Middle frontal gyrus (tissue), 1 donor: Measurements from ENCODE around the gene PCDHGB3.
"Not testable (repeated sequence)": the region's sequence is repeated elsewhere in the genome, so short reads cannot be mapped to it uniquely, and the experiment has no call there.

Source experiments
- DNase-seq: peaks from one replicate; pipeline ENCODE4 v3.0.0-alpha.2; 2015; ENCODE audit warnings: low spot score; ENCODE audit errors: extremely low spot score

PCDHGB3 gene

DNA sequence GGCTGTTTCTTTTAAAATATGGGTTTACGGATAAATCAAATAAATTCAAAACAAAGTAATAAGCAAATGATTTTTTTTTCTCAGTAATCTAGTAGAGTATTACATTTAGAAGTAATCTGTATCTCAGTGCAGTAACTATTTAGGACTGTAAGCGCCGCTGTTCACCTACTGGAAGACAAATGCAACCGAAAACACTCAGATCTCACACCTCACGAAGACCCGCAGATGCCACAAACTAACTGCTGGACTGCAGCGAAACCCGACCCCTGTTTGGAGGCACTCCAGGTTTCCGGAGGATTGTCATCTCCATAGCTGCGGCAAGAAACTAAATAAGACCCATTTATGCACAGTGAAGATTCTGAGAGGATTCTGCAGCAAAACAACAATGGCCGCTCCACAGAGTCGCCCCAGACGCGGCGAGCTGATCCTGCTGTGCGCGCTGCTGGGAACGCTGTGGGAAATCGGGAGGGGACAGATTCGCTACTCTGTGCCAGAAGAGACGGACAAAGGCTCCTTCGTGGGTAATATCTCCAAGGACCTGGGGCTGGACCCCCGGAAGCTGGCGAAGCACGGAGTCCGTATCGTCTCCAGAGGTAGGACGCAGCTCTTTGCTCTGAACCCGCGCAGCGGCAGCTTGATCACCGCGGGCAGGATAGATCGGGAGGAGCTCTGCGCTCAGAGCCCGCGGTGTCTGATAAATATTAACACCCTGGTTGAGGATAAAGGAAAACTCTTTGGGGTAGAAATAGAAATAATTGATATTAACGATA is 22.6 kb downstream of the PCDHGB3 start, which contains the start of gene PCDHGA8:
Gene PCDHGA8, plus strand, starts transcription at position 205 of the 770 bp plus-strand sequence. Its CDS starts 181 bp downstream, at position 386.
- no peak for DNase-seq

DNA sequence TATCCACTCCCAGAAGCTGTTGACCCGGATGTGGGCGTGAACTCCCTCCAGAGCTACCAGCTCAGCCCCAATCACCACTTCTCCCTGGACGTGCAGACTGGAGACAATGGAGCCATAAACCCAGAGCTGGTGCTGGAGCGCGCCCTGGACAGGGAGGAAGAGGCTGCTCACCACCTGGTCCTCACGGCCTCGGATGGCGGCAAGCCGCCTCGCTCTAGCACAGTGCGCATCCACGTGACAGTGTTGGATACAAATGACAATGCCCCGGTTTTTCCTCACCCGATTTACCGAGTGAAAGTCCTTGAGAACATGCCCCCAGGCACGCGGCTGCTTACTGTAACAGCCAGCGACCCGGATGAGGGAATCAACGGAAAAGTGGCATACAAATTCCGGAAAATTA is 23.2 kb downstream of the PCDHGB3 start:
- no peak for DNase-seq

DNA sequence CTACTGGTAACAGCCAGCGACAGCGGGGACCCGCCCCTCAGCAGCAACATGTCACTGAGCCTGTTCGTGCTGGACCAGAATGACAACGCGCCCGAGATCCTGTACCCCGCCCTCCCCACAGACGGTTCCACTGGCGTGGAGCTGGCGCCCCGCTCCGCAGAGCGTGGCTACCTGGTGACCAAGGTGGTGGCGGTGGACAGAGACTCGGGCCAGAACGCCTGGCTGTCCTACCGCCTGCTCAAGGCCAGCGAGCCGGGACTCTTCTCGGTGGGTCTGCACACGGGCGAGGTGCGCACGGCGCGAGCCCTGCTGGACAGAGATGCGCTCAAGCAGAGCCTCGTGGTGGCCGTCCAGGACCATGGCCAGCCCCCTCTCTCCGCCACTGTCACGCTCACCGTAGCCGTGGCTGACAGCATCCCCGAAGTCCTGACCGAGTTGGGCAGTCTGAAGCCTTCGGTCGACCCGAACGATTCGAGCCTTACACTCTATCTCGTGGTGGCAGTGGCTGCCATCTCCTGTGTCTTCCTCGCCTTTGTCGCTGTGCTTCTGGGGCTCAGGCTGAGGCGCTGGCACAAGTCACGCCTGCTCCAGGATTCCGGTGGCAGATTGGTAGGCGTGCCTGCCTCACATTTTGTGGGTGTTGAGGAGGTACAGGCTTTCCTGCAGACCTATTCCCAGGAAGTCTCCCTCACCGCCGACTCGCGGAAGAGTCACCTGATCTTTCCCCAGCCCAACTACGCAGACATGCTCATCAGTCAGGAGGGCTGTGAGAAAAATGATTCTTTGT is 24.6 kb downstream of the PCDHGB3 start:
- not testable (repeated sequence) for DNase-seq

DNA sequence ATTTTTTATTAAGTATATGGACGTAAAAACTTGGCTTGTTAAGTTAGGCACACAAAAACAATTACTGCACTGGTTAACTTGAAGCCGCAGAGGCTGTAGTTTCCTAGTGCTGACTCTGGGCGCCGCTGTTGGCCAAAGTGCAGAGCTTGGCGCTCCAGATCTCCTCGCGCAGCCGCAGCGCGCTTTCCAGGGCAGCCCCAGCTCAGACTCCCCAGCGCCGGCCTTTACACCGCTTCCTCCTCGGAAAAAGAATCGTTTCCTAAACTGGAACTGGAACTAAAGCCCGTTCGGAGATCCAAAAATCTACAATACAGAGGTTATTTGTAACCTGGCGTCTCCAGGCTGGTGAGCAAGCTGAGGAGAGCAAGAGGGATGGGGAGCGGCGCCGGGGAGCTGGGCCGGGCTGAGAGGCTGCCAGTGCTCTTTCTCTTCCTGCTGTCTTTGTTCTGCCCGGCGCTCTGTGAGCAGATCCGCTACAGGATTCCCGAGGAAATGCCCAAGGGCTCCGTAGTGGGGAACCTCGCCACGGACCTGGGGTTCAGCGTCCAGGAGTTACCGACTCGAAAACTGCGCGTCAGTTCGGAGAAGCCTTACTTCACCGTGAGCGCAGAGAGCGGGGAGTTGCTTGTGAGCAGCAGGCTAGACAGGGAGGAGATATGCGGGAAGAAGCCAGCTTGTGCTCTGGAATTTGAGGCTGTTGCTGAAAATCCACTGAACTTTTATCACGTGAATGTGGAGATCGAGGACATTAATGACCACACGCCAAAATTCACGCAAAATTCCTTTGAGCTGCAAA is 27.9 kb downstream of the PCDHGB3 start, which contains the start of gene PCDHGB5:
Gene PCDHGB5, plus strand, starts transcription at position 192 of the 796 bp plus-strand sequence. Its CDS starts 181 bp downstream, at position 373.
- DNase-seq, result not testable (repeated sequence)

DNA sequence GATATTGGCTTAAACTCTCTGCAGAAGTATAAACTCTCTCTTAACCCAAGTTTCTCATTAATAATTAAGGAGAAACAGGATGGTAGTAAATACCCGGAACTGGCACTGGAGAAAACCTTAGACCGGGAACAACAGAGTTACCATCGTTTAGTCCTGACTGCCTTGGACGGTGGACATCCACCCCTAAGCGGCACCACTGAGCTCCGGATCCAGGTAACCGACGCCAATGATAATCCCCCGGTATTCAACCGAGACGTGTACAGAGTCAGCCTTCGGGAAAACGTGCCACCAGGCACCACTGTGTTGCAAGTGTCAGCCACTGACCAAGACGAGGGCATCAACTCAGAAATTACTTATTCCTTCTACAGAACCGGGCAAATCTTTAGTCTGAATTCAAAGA is 28.6 kb downstream of the PCDHGB3 start:
- no peak for DNase-seq

DNA sequence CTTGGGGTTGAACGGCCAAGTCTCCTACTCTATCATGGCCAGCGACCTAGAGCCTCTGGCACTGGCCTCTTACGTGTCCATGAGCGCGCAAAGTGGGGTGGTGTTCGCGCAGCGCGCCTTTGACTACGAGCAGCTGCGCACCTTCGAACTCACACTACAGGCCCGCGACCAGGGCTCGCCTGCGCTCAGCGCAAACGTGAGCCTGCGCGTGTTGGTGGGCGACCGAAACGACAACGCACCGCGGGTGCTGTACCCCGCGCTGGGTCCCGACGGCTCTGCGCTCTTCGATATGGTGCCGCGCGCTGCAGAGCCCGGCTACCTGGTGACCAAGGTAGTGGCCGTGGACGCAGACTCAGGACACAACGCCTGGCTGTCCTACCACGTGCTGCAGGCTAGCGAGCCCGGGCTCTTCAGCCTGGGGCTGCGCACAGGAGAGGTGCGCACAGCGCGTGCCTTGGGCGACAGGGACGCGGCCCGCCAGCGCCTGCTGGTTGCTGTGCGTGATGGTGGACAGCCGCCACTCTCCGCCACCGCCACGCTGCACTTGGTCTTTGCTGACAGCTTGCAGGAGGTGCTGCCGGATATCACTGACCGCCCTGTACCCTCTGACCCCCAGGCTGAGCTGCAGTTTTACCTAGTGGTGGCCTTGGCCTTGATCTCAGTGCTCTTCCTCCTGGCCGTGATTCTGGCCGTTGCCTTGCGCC is 29.7 kb downstream of the PCDHGB3 start:
- DNase-seq, result no peak

DNA sequence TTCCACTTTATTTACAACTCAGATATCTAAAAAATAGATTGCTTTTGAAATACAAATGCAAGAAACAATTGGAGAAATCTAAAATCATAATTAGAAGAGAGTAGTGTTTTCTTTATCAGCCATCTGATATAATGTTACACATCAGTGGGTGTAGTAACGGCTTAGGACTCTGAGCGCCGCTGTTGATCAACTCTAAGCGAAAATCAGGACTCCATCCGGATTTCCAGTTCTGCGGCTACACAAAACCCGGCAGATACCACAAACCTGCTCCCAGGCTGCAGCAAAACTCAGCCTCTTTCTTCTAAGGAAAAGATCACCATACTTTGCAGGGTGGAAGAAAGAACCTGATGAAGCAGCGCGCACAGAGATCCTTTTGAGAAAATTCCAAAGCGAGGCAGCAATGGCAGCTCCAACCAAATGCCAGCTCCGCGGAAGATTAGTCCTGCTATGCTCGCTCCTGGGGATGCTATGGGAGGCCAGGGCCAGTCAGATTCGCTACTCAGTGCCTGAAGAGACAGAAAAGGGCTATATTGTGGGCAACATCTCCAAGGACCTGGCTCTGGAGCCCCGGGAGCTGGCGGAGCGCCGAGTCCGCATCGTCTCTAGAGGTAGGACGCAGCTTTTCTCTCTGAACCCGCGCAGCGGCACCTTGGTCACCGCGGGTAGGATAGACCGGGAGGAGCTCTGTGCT is 32.7 kb downstream of the PCDHGB3 start, which contains the start of gene PCDHGA9:
Gene PCDHGA9, plus strand, starts transcription at position 226 of the 691 bp plus-strand sequence. Its CDS starts 175 bp downstream, at position 401.
- DNase-seq, result no peak

DNA sequence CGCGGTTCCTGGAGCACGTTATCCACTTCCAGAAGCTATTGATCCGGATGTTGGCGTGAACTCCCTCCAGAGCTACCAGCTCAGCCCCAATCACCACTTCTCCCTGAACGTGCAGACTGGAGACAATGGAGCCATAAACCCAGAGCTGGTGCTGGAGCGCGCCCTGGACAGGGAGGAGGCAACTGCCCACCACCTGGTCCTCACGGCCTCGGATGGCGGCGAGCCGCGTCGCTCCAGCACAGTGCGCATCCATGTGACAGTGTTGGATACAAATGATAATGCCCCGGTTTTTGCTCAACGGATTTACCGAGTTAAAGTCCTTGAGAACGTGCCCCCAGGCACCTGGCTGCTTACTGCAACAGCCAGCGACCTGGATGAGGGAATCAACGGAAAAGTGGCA is 33.3 kb downstream of the PCDHGB3 start:
- DNase-seq, result no peak

DNA sequence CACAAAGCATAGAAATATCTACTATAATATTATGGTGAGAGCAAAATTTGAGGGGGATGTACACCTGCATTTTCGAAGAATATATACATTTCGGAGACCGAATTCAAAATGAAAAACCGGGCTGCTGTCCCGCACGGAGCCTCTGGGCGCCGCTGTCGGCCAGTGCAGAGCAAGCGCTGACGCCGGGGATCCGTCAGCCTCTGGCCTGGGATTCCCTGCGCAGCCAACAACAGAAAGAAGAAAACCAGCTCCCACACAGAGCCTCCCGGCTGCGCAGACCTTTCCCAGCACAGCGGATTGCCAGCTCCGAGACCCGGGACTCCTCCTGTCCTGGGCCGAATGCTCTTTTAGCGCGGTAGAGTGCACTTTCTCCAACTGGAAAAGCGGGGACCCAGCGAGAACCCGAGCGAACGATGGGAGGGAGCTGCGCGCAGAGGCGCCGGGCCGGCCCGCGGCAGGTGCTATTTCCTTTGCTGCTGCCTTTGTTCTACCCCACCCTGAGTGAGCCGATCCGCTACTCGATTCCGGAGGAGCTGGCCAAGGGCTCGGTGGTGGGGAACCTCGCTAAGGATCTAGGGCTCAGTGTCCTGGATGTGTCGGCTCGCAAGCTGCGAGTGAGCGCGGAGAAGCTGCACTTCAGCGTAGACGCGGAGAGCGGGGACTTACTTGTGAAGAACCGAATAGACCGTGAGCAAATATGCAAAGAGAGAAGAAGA is 37.9 kb downstream of the PCDHGB3 start, which contains the start of gene PCDHGB6:
Gene PCDHGB6, plus strand, starts transcription at position 232 of the 716 bp plus-strand sequence. Its CDS starts 182 bp downstream, at position 414.
- DNase-seq, result not testable (repeated sequence)

DNA sequence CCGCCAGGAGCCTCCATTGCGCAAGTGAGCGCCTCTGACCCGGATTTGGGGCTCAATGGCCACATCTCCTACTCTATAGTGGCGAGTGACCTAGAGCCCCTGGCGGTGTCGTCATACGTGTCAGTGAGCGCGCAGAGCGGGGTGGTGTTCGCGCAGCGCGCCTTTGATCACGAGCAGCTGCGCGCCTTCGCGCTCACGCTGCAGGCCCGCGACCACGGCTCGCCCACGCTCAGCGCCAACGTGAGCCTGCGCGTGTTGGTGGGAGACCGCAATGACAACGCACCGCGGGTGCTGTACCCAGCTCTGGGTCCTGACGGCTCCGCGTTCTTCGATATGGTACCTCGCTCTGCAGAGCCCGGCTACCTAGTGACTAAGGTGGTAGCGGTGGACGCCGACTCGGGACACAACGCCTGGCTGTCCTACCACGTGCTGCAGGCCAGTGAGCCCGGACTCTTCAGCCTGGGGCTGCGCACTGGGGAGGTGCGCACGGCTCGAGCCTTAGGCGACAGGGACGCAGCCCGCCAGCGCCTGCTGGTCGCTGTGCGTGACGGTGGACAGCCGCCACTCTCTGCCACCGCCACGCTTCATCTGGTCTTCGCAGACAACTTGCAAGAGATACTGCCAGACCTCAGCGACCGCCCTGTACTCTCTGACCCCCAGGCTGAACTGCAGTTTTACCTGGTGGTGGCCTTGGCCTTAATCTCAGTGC is 39.7 kb downstream of the PCDHGB3 start:
- DNase-seq, result no peak

DNA sequence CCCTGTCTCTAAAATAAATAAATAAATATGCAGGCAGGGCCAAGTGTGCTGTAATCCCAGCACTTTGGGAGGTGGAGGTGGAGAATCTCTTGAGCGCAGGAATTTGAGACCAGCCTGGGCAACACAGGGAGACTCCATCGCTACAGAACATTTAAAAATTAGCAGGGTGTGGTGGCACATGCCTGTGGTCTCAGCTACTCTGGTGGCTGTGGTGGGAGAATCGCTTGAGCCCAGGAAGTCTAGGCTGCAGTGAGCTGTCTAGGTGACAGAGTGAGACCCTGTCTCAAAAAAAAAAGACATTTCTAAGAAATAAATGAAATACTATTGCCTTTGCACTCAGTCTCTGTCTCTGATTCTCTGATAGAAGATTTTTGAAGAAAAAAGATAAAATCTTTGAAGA is 41.5 kb downstream of the PCDHGB3 start:
- DNase-seq, result no peak

DNA sequence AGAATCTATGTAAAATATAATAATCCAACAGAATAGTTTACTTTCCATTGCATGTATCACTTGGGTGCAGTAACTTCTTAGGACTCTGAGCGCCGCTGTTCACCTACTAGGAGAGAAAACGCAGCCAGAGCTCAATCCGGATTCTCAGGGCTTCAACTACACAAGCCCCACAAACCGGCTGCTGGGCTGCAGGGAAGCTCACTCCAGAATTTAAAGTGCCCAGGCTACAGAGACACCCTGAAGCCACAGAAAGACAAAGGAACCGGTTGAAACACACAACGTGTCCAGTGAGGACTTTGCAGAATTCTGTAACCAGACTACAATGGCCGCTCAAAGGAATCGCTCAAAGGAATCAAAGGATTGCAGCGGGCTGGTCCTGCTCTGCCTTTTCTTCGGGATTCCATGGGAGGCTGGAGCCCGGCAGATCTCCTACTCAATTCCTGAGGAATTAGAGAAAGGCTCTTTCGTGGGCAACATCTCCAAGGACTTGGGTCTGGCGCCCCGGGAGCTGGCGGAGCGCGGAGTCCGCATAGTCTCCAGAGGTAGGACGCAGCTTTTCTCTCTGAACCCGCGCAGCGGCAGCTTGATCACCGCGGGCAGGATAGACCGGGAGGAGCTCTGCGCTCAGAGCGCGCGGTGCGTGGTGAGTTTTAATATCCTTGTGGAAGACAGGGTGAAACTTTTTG is 43.0 kb downstream of the PCDHGB3 start, which contains the start of gene PCDHGA10:
Gene PCDHGA10, plus strand, starts transcription at position 134 of the 686 bp plus-strand sequence. Its CDS starts 189 bp downstream, at position 323.
- no peak for DNase-seq

DNA sequence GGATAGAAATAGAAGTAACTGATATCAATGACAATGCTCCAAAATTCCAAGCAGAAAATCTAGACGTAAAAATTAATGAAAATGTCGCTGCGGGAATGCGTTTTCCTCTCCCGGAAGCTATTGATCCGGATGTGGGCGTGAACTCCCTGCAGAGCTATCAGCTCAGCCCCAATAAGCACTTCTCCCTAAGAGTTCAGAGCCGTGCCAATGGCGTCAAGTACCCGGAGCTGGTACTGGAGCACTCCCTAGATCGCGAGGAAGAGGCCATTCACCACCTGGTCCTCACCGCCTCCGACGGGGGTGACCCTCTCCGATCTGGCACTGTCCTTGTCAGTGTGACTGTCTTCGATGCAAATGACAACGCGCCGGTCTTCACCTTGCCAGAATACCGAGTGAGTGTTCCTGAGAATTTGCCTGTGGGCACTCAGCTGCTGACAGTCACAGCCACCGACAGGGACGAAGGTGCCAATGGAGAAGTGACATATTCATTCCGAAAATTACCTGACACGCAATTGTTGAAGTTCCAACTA is 43.6 kb downstream of the PCDHGB3 start:
- DNase-seq, result no peak

DNA sequence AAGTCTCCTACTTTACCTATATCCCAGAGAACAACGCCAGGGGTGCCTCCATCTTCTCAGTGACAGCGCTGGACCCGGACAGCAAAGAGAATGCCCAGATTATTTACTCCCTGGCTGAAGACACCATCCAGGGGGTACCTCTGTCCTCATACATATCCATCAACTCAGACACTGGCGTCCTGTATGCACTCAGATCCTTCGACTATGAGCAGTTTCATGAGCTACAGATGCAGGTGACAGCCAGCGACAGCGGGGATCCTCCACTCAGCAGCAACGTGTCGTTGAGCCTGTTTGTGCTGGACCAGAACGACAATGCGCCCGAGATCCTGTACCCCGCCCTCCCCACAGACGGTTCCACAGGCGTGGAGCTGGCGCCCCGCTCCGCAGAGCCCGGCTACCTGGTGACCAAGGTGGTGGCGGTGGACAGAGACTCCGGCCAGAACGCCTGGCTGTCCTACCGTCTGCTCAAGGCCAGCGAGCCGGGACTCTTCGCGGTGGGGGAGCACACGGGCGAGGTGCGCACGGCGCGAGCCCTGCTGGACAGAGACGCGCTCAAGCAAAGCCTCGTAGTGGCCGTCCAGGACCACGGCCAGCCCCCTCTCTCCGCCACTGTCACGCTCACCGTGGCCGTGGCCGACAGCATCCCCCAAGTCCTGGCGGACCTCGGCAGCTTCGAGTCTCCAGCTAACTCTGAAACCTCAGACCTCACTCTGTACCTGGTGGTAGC is 44.7 kb downstream of the PCDHGB3 start:
- DNase-seq, result not testable (repeated sequence)

DNA sequence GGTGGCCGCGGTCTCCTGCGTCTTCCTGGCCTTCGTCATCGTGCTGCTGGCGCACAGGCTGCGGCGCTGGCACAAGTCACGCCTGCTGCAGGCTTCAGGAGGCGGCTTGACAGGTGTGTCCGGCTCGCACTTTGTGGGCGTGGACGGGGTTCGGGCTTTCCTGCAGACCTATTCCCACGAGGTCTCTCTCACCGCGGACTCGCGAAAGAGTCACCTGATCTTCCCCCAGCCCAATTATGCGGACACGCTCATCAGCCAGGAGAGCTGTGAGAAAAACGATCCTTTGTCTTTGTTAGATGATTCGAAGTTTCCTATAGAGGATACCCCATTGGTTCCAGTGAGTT is 45.2 kb downstream of the PCDHGB3 start:
- DNase-seq, result not testable (repeated sequence)

DNA sequence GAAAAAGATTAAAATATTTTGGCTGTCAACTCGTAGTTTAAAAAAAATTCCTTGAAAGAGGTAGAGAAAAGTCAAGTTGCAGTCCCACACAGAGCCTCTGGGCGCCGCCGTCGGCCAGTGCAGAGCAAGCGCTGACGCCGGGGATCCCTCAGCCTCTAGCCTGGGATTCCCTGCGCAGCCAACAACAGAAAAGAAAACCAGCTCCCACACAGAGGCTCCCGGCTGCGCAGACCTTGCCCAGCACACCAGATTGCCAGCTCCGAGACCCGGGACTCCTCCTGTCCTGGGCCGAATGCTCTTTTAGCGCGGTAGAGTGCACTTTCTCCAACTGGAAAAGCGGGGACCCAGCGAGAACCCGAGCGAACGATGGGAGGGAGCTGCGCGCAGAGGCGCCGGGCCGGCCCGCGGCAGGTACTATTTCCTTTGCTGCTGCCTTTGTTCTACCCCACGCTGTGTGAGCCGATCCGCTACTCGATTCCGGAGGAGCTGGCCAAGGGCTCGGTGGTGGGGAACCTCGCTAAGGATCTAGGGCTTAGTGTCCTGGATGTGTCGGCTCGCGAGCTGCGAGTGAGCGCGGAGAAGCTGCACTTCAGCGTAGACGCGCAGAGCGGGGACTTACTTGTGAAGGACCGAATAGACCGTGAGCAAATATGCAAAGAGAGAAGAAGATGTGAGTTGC is 47.6 kb downstream of the PCDHGB3 start, which contains the start of gene PCDHGB7:
Gene PCDHGB7, plus strand, starts transcription at position 184 of the 679 bp plus-strand sequence. Its CDS starts 183 bp downstream, at position 367.
- not testable (repeated sequence) for DNase-seq
